ENCODE results near the gene WFS1.

- TF ChIP-seq CTCF (IDR thresholded peaks at IDR 0.05) (no peak), POLR2A (IDR thresholded peaks at IDR 0.05) (no peak), POLR2AphosphoS5 (IDR thresholded peaks at IDR 0.05; ENCODE audit: insufficient read depth in 1 of 2, low read depth in 1 of 2) (peak in 1 of 2 donors; percentile 41)
Observed at GRCh38 chr4:6271701-6272465, 2.2 kb downstream of the WFS1 start.
